AG09319 (cell line): Measurements from ENCODE around the gene FNTB.

Source experiments
- DNase-seq: peaks from one replicate; pipeline ENCODE4 v3.0.0-alpha.2; 2010; ENCODE audit warnings: low read depth; ENCODE audit errors: extremely low read depth
- CTCF ChIP-seq: IDR thresholded peaks from 2 replicates; pipeline ENCODE4 v1.5.1; 2011; ENCODE audit warnings: low read depth, mild to moderate bottlenecking, inconsistent platforms, low read length, moderate library complexity

FNTB gene

GRCh38 chr14:65095633-65096205 lies 109.0 kb downstream of the FNTB start:
- DNase-seq = peak; percentile 51
- TF ChIP-seq CTCF = no peak

GRCh38 chr14:65096323-65097089 lies 109.8 kb downstream of the FNTB start:
- DNase-seq = no peak
- TF ChIP-seq CTCF = no peak

DNA sequence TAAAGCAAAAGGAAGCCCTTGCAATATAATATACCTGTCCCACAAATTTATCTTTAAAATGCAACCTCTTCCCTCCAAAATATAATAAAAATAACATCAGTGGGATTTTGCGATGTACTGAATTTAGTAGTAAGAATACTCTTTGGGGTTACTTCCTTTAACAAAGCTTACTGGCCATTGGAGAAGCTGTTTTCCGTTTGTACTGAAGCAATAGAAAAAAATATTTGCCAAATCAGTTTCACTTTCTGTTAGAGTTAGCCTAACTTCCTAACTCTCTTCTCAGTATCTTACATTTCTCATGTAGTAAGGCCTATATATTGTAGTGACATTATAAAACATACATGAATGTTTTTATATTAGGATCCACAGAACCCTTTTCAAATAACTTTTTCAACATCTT lies 111.9 kb downstream of the FNTB start:
- no peak for TF ChIP-seq CTCF
- no peak for DNase-seq

GRCh38 chr14:65100922-65101541 lies 114.3 kb downstream of the FNTB start:
- no peak for TF ChIP-seq CTCF
- no peak for DNase-seq

DNA sequence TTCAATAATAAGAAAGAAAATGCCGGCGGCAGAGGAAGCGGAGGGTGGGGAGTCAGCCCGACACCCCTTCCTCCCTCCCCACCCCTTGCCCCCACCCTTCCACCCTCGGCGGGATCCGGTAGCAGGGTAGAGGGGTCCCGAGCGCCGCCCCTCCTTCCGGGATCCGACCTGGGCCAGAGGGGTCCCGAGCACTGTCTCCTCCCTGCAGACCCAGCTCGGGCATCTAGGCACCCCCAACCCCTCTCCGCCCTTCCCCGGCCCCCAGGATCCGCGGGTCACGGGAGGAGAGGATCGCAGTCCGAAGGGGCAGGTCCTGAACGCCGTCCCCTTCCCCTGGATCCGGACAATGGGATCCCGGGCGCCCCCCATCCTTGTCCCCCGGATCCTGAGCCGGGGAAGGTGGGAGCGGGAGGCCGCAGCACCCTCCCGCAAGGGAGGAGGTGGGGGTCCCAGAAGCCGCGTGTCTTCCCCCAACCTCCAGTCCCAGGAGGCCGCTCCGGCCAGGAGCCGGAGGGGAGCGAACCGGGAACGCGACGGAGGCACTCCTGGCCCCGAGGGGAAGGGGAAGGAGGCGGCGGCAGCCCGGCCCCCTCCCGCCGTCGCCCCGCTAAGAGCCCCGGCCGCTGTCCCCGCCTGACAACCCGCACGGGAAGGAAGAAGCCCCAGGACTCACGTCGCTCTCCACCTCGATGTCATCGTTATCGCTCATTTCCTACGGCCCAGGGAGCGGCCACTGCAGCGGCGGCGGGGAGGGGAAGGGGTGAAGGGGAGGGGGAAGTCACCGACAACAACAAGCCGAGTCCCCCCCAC lies 115.1 kb downstream of the FNTB start:
- no peak for TF ChIP-seq CTCF
- DNase-seq = no peak

- peak; percentile 98 for DNase-seq
- TF ChIP-seq CTCF = no peak
Observed at GRCh38 chr14:65102441-65103149, 115.9 kb downstream of the FNTB start, which contains the start of gene MAX. Gene MAX, minus strand, starts transcription at chr14:65102517. Its CDS starts 178 bp downstream, at chr14:65102339.
